Melanocyte of skin (primary cell): ENCODE results near the gene SPATA2L. TPM values are rescaled to one million over a fixed set of nuclear protein-coding genes. Genes with fewer than 3 reads are reported as not detected.

Source experiments
- total RNA-seq, 2 donors: library from RNA; depleted of rRNA; stranded (reverse); fragments of >200 nt; gene quantifications; 2 replicates each; pipeline ENCODE4 v1.2.3, GENCODE V29; 2012

The SPATA2L gene
- 10 to 100 TPM; 17.2 to 18.0 TPM for total RNA-seq

DNA sequence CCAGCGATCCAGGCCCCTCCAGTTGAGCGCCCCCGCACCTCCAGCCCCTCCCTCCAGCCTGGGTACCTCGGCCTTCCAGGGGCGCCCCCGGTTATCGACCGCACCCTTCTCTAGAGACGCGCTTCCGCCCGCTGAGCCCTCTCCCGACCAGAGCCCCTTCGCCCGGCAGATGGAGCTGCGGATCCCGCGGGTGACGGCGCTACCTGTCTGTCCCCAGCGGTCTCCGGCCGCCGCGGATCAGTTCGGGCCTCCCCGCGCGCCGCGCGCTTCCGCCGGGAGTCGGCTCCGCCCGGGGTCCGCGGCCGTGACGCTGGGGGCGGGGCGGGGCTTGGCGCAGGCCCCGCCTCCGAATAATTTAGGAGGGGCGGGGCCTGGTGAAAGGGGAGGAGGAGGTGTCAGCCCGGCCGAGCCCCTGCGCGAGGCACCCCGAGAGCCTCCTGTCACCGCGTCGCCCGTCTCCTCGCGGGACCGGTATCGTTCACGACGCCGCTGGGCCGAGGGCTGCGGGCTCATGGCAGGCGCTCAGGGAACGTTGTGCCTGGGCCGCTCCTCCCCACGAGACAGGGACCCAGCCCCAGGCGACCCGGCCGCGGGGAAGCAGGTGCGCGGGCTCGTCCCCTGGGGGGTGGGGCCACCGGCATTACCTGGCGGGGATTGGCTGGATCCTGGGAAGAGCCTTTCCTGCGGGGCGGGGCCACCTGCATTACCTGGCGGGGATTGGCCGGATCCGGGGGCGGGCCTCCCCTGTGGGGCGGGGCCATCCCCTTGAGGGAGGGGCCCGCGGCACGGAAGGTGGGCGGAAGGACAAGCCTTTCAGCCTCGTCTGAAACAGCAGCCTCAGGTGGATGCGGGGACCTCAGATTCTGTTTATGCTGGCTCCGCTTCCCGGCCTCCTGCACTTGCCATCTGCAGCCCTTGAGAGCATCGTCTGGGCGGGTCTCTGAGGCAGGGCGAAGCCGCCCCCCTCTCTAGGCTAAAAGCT is at the start of gene SPATA2L:
Gene SPATA2L, minus strand, starts transcription at position 281 of the 982 bp plus-strand sequence. CDS start 473 bp downstream, outside the sequence.

GRCh38 chr16:89720813-89721545 is 19.5 kb upstream of the SPATA2L start, which contains the start of the genes VPS9D1 and ZNF276:
VPS9D1 (minus strand) TSS chr16:89720898; CDS start chr16:89720861, 37 bp downstream.
ZNF276 (plus strand) TSS chr16:89721537; CDS start chr16:89721641, 104 bp downstream.

GRCh38 chr16:89686520-89687091 is 14.9 kb downstream of the SPATA2L start, which contains the start of gene CDK10:
CDK10 (plus strand) TSS chr16:89686689; CDS start chr16:89686711, 22 bp downstream.

DNA sequence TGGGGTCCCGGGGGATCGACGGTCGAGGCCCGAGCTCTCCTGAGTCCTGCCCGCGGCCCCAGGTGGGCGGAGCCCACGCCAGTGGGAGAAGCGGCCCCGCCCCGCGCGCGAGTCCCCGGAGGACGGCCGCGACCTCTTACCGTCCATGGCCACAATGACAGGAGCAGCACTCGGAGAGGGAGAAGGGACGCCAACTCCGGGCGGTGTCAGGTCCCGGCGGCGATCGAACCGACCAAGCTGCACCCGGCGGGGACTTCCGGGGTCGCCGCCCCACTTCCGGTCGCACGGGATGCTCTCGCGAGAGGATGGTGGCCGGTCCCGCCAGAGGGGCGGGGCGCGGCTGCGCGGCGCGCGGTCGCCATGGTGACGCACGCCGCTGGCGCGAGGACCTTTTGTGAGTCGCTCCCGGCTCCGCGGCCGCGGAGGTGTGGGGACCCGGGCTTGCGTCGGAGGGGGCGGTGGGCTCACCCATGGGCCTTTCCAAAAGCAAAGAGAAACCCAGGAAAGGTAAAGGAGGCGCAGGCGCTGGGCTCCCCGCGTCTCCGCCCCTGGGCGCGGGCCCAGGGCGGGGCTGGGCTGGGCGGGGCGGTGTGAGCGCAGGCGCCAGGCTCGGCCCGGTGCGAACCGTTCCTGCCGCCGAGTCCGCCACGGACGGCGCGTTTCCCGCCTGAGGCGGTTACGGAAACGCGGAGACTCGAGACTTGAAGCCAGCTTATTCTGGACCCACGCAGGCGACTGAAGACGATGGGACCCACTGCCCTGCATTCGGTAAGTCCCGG is 43.9 kb downstream of the SPATA2L start, which contains the start of the genes CHMP1A and SPATA33:
Gene CHMP1A, minus strand, starts transcription at position 267 of the 779 bp plus-strand sequence. Its CDS starts 120 bp downstream, at position 147.
Gene SPATA33, plus strand, starts transcription at position 395 of the 779 bp plus-strand sequence. Its CDS starts 76 bp downstream, at position 471.

Other genes starting within 250 kb of the SPATA2L start
- gene ANKRD11, start 211.1 kb downstream of the SPATA2L start, total RNA-seq: 10 to 100 TPM; 43.4 to 48.6 TPM
- 10 to 100 TPM; 80.5 to 83.9 TPM for gene SPG7, start 193.3 kb downstream of the SPATA2L start, total RNA-seq
- gene RPL13, start 141.0 kb downstream of the SPATA2L start, total RNA-seq: 1,000 to 10,000 TPM; 1,307 to 1,873 TPM
- 10 to 100 TPM; 13.1 to 31.0 TPM for gene CPNE7, start 125.9 kb downstream of the SPATA2L start, total RNA-seq
- not detected for gene DPEP1, start 88.1 kb downstream of the SPATA2L start, total RNA-seq
- gene CHMP1A, start 44.0 kb downstream of the SPATA2L start, total RNA-seq: 100 to 1,000 TPM; 107 to 146 TPM
- 1 to 10 TPM; 1.7 to 4.0 TPM for gene SPATA33, start 43.9 kb downstream of the SPATA2L start, total RNA-seq
- gene CDK10, start 15.0 kb downstream of the SPATA2L start, total RNA-seq: 10 to 100 TPM; 24.8 to 27.6 TPM
- 1 to 10 TPM; 3.7 to 6.5 TPM for gene VPS9D1, start 19.2 kb upstream of the SPATA2L start, total RNA-seq
- 10 to 100 TPM; 12.7 to 23.6 TPM for gene ZNF276, start 19.8 kb upstream of the SPATA2L start, total RNA-seq
- 10 to 100 TPM; 12.4 to 39.6 TPM for gene FANCA, start 114.9 kb upstream of the SPATA2L start, total RNA-seq
- gene SPIRE2, start 126.8 kb upstream of the SPATA2L start, total RNA-seq: 10 to 100 TPM in 1 of 2 donors, 1 to 10 TPM in 1; 5.9 to 10.3 TPM
- 100 to 1,000 TPM; 164 to 166 TPM for gene TCF25, start 171.9 kb upstream of the SPATA2L start, total RNA-seq
- 10 to 100 TPM in 1 of 2 donors, 1 to 10 TPM in 1; 8.3 to 73.9 TPM for gene MC1R, start 217.2 kb upstream of the SPATA2L start, total RNA-seq
- gene TUBB3, start 221.6 kb upstream of the SPATA2L start, total RNA-seq: 100 to 1,000 TPM; 126 to 473 TPM
- 10 to 100 TPM; 58.9 to 71.6 TPM for gene DEF8, start 247.1 kb upstream of the SPATA2L start, total RNA-seq